Tibial nerve (tissue), 3 donors: ENCODE measurements around the gene FN3KRP.

Experiments used
- EP300 ChIP-seq, 2 donors: sonication (generic); formaldehyde crosslinking; IDR thresholded peaks; one replicate each; pipeline ENCODE4 v1.6.1; 2017; ENCODE audit warnings: antibody characterized with exemption in 2 of 2, mild to moderate bottlenecking in 1 of 2
- POLR2A ChIP-seq, 2 donors: fragments of 450-650 bp; IDR thresholded peaks; one replicate each; pipeline ENCODE4 v1.6.1; 2017; ENCODE audit warnings: antibody characterized with exemption in 2 of 2, mild to moderate bottlenecking in 2 of 2, moderate library complexity in 2 of 2

DNA sequence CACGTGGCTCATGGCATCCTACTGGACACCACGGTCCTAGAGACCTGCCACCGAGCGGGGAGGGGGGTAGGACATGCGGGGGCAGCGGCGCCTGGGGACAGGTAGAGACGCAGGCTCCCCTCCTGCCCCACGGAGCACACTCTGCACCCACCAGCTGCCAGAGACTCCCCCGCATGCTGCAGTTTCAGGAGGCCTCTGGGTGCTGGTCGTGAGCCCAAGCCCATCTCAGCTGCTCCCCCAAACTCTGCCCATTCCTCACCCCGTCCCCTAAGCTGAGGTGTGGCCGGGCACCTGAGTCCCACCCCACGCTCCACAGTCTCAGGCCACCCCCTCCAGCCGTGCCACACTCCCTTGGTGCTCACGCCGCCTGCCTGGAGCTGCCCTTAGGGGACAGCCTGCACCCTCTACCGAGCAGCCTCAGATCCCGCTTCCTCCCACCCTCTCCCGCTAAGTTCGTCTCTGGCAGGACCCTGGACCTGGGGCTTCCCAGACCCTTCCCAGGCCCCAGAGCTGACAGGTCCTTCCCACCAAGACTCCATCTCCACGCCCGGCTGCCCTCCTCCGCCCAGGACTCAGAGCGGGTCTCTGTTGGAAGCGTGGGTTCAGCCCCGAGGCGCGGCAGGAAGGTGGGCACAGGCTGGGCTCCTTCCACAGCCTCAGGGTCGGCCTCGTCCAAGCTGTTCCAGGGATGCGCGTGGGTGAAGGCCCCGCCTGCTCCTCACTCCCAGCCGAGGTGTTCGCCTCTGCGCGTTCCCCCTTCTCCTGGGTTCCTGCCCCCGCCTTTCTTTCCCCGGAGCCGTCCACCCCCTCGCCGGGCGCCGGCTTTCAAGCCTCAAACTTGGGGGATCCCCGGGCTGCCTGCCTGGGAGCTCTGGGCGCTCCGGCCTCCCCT lies 19.3 kb upstream of the FN3KRP start:
- TF ChIP-seq EP300 (IDR thresholded peaks at IDR 0.05) (no peak), POLR2A (IDR thresholded peaks at IDR 0.05) (peak in 1 of 2 donors; percentile 10)
